Measurements from ENCODE around the gene SORL1.

The SORL1 gene

DNA sequence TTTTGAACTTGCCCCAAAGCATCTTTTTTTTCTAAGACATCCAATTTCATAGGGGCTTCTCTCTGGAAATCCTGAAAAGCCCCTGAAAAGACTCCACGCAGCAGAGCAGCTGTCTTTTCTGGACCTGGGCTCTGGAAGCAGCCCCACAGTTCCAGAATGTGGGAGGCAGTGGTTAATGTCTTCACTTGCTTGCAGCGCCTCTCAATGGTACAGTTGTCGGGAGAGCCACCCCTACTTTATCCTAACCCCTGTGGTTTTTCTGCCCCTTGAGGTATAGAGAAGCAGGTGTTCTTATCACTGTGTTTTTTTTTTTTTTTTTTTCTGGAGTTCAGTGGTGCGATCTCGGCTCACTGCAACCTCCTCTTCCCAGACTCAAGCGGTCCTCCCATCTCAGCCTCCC lies 84.0 kb downstream of the SORL1 start:
- WGBS (ENCODE audit: insufficient coverage, insufficient read length): no CpG with 5 or more reads among the region's 6 CpGs
- H3K4me1 ChIP-seq (ENCODE audit: control insufficient read depth, insufficient read depth, low read length): no peaks in the 10 kb centered on the region

DNA sequence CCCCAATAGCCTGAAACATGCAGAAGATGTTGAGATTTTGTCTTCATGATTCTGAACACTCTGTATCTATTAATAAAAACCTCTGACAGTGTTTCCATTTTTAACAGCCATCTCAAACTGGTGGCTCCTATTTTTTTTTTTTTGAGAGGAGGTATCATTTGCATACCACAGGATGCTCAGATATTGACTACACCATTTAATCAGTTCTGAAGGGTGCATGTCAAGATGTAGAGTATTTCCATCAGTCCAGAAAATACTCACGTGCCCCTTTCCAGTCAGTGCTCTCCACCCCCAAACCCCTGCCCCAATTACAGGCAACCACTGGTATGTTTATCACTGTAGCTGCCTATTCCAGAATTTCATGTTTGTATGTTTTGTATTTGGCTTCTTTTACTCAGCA lies 85.9 kb downstream of the SORL1 start:
- H3K4me3 ChIP-seq (ENCODE audit: low read length): no peak overlapping the region
- no peak overlapping the region for H3K27ac ChIP-seq (ENCODE audit: low read length)
- WGBS (ENCODE audit: insufficient coverage, insufficient read length): no CpG with 5 or more reads among the region's 1 CpG
- no peaks in the 10 kb centered on the region for H3K36me3 ChIP-seq (ENCODE audit: control insufficient read depth, insufficient read depth, low read length)
- no peaks in the 10 kb centered on the region for H3K27me3 ChIP-seq (ENCODE audit: control insufficient read depth, insufficient read depth, low read length)
- H3K4me1 ChIP-seq (ENCODE audit: control insufficient read depth, insufficient read depth, low read length): no peaks in the 10 kb centered on the region
- H3K9me3 ChIP-seq (ENCODE audit: control insufficient read depth, insufficient read depth, low read length): no peaks in the 10 kb centered on the region
- no peak for DNase-seq (ENCODE audit: low read depth, low spot score)

More for the DNA sequence above, 84.0 kb downstream of the SORL1 start:
- Histone ChIP-seq H3K9me3 (ENCODE audit: control insufficient read depth, insufficient read depth, low read length) (no peaks in the 10 kb centered on the region), H3K4me3 (ENCODE audit: low read length) (no peak overlapping the region), H3K27me3 (ENCODE audit: control insufficient read depth, insufficient read depth, low read length) (no peaks in the 10 kb centered on the region), H3K36me3 (ENCODE audit: control insufficient read depth, insufficient read depth, low read length) (no peaks in the 10 kb centered on the region), H3K27ac (ENCODE audit: low read length) (no peak overlapping the region)
- DNase-seq (ENCODE audit: low read depth, low spot score): no peak

DNA sequence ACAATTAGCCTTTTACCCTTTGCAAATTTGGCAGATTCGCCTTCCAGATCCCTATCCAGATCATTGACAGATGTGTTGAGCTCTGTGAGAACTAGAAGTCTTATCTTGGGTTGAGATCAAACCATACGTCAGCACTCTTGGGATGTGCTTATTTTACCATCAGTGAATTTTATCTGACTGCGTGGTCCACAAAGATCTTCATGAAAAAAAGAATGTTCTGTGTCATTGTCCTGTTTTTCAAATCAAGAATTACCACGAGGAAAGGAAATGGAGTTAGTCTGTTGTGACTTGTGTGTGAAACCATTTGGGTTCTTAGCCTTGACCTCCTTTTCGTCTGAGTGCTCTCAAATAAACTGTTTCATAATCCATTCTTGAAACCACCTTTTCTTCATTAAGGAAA lies 86.9 kb downstream of the SORL1 start:
- H3K4me3 ChIP-seq (ENCODE audit: low read length): no peak overlapping the region
- no peaks in the 10 kb centered on the region for H3K9me3 ChIP-seq (ENCODE audit: control insufficient read depth, insufficient read depth, low read length)
- DNase-seq (ENCODE audit: low read depth, low spot score): no peak
- no CpG with 5 or more reads among the region's 5 CpGs for WGBS (ENCODE audit: insufficient coverage, insufficient read length)
- H3K4me1 ChIP-seq (ENCODE audit: control insufficient read depth, insufficient read depth, low read length): no peaks in the 10 kb centered on the region
- H3K27ac ChIP-seq (ENCODE audit: low read length): no peak overlapping the region
- no peaks in the 10 kb centered on the region for H3K27me3 ChIP-seq (ENCODE audit: control insufficient read depth, insufficient read depth, low read length)
- H3K36me3 ChIP-seq (ENCODE audit: control insufficient read depth, insufficient read depth, low read length): no peaks in the 10 kb centered on the region

DNA sequence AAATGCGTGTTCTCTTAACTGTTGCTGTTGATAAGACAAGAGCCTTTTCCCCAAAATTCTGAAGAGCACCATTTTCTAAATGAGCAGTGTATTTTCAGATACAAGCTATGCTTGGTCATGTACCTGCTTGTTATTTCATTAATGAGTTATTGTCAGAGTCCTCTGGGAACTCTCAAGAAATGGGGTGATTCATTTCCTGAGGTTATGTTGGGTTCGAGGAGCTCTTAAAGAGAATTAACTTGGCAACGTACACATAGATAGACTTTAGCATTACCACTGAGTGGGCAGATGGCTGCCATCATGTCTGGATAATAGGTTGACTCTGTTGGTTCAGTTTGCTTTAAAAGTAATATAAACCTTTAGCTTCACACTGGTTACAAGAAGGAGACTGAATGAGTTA lies 88.5 kb downstream of the SORL1 start:
- Histone ChIP-seq H3K4me1 (ENCODE audit: control insufficient read depth, insufficient read depth, low read length) (no peaks in the 10 kb centered on the region), H3K27me3 (ENCODE audit: control insufficient read depth, insufficient read depth, low read length) (no peaks in the 10 kb centered on the region), H3K4me3 (ENCODE audit: low read length) (no peak overlapping the region), H3K36me3 (ENCODE audit: control insufficient read depth, insufficient read depth, low read length) (no peaks in the 10 kb centered on the region; the same call in 1 of the 2 replicates), H3K27ac (ENCODE audit: low read length) (no peak overlapping the region), H3K9me3 (ENCODE audit: control insufficient read depth, insufficient read depth, low read length) (no peaks in the 10 kb centered on the region)
- WGBS (ENCODE audit: insufficient coverage, insufficient read length): no CpG with 5 or more reads among the region's 3 CpGs
- no peak for DNase-seq (ENCODE audit: low read depth, low spot score)

DNA sequence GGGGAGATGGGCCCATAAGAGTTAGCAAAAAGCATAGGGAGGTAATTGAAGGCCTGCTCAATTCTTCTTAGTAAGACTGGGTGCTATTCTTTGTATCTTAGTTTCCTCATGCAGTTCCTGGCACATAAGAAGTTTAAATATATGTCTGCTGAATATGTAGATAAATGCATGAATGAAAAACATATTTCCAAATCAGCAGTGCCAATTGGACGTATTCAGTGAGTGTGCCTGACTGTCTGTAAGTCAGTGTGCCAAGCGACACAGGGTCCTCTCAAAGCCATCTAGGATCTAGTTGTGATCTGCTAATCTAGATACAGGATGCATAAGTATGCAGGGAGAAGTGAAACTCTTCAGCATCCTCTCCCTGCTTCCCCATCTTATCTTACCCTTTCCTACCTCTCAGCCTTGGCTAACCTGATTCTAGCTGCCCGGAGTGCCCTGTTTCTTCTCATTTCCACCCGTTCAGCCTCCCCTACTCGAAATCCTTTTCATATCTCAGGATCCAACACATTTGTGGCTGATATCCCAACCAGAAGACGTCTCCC lies 91.8 kb downstream of the SORL1 start:
- no peaks in the 10 kb centered on the region for H3K9me3 ChIP-seq (ENCODE audit: control insufficient read depth, insufficient read depth, low read length)
- no peaks in the 10 kb centered on the region; the same call in 1 of the 2 replicates for H3K36me3 ChIP-seq (ENCODE audit: control insufficient read depth, insufficient read depth, low read length)
- no CpG with 5 or more reads among the region's 6 CpGs for WGBS (ENCODE audit: insufficient coverage, insufficient read length)
- no peaks in the 10 kb centered on the region for H3K27me3 ChIP-seq (ENCODE audit: control insufficient read depth, insufficient read depth, low read length)
- no peaks in the 10 kb centered on the region for H3K4me1 ChIP-seq (ENCODE audit: control insufficient read depth, insufficient read depth, low read length)
- no peak overlapping the region for H3K4me3 ChIP-seq (ENCODE audit: low read length)
- DNase-seq (ENCODE audit: low read depth, low spot score): no peak
- H3K27ac ChIP-seq (ENCODE audit: low read length): no peak overlapping the region

DNA sequence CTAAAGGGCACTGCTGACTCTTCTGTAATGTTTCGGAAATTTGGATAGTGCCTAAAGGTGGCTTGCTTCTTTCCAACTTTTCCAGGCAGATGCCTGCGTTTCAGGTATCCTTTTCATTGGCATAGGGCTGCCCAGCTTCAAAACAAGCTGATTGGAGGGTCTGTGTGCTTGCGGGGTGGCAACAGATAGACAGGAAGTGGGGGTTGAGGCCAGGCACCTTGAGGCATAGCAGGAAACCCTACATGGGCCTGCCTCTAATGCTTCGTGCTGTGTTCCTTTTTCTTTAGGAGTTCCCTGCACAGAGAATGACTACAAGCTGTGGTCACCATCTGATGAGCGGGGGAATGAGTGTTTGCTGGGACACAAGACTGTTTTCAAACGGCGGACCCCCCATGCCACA lies 92.8 kb downstream of the SORL1 start:
- no peaks in the 10 kb centered on the region for H3K9me3 ChIP-seq (ENCODE audit: control insufficient read depth, insufficient read depth, low read length)
- no peaks in the 10 kb centered on the region for H3K4me1 ChIP-seq (ENCODE audit: control insufficient read depth, insufficient read depth, low read length)
- WGBS (ENCODE audit: insufficient coverage, insufficient read length): no CpG with 5 or more reads among the region's 7 CpGs
- H3K27ac ChIP-seq (ENCODE audit: low read length): no peak overlapping the region
- no peaks in the 10 kb centered on the region for H3K27me3 ChIP-seq (ENCODE audit: control insufficient read depth, insufficient read depth, low read length)
- no peak overlapping the region for H3K4me3 ChIP-seq (ENCODE audit: low read length)
- DNase-seq (ENCODE audit: low read depth, low spot score): no peak
- no peaks in the 10 kb centered on the region; the same call in 1 of the 2 replicates for H3K36me3 ChIP-seq (ENCODE audit: control insufficient read depth, insufficient read depth, low read length)

DNA sequence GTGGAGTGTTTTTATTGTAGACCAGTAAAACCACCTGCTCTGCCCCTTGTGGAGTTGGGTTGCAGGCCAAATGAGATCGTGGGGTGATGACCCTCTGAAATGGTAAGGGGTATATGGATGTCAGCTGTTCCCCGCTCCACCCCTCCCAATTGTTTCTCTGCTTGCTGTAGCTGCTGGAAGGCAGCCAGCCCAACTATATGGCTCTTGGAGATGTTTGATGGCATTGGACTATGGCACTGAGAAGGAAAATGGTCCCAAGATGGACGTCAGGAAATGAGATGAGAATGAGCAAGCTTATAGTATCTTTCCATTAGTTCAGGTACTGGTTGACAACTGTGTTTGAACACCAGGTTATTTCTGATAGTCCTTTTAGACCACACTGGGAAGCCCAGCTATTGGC lies 95.5 kb downstream of the SORL1 start:
- no peak for DNase-seq (ENCODE audit: low read depth, low spot score)
- H3K9me3 ChIP-seq (ENCODE audit: control insufficient read depth, insufficient read depth, low read length): no peaks in the 10 kb centered on the region
- H3K4me3 ChIP-seq (ENCODE audit: low read length): no peak overlapping the region
- H3K36me3 ChIP-seq (ENCODE audit: control insufficient read depth, insufficient read depth, low read length): no peaks in the 10 kb centered on the region; the same call in 1 of the 2 replicates
- H3K27ac ChIP-seq (ENCODE audit: low read length): no peak overlapping the region
- H3K4me1 ChIP-seq (ENCODE audit: control insufficient read depth, insufficient read depth, low read length): no peaks in the 10 kb centered on the region
- WGBS (ENCODE audit: insufficient coverage, insufficient read length): no CpG with 5 or more reads among the region's 3 CpGs
- no peaks in the 10 kb centered on the region for H3K27me3 ChIP-seq (ENCODE audit: control insufficient read depth, insufficient read depth, low read length)

DNA sequence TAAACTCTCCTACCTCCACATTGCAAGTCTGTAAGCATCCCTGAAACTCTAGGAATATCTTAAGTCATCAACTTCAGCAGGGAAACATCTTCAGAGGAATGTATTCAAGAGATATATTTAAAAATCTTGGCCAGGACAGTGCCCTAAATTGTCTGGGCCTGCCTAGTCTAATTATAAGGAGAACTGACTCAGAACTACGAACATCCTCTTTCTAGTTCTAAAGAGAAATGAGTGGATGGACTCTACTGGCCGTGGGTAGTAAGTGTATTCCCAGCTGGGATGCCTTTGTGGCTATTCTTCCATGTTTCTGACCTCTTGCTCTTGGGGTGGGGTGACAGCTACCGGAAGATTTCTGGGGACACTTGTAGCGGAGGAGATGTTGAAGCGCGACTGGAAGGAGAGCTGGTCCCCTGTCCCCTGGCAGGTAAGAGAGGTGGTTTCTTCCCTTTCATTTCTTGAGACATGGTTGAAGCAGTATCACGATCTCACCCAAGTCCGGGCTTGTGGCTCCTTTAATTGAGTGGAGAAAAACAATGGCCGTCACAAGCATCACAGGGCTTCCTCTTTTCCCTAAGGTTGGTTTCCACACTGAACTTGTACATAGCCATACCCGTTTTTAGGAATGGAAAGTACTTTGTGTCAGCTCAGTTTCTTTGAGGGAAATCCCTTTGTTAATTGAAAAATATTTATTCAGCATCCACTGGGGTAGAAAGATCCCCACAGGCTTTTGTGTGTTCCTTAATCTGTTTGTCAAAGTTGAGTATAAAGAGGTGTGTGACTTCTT lies 98.3 kb downstream of the SORL1 start:
- DNase-seq (ENCODE audit: low read depth, low spot score): no peak
- Histone ChIP-seq H3K9me3 (ENCODE audit: control insufficient read depth, insufficient read depth, low read length) (no peaks in the 10 kb centered on the region), H3K4me1 (ENCODE audit: control insufficient read depth, insufficient read depth, low read length) (no peaks in the 10 kb centered on the region), H3K27me3 (ENCODE audit: control insufficient read depth, insufficient read depth, low read length) (no peaks in the 10 kb centered on the region), H3K27ac (ENCODE audit: low read length) (no peak overlapping the region), H3K36me3 (ENCODE audit: control insufficient read depth, insufficient read depth, low read length) (peaks cover 2% of the 10 kb centered on the region; the same call in 1 of the 2 replicates), H3K4me3 (ENCODE audit: low read length) (no peak overlapping the region)
- WGBS (ENCODE audit: insufficient coverage, insufficient read length): no CpG with 5 or more reads among the region's 10 CpGs

DNA sequence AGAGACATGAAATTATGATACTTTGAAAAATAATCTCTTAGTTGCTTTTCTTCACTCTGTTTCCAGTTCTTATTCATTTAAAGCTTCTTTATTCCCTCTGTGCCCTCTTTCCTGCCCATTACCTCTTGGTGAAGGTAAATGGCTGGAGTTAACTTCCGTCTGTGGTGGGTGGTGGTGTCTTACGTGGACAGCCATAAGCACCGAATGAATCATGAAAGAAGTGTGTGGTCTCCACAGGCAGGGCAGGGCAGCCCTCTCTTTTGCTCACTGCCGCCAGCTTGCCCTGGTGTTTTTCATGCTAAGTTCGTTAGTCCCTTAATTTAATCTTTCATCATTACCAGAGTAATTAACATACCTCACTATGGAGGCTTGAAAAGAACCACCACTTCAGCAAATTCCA lies 99.3 kb downstream of the SORL1 start:
- Histone ChIP-seq H3K4me1 (ENCODE audit: control insufficient read depth, insufficient read depth, low read length) (no peaks in the 10 kb centered on the region), H3K9me3 (ENCODE audit: control insufficient read depth, insufficient read depth, low read length) (no peaks in the 10 kb centered on the region), H3K27ac (ENCODE audit: low read length) (no peak overlapping the region), H3K4me3 (ENCODE audit: low read length) (no peak overlapping the region), H3K27me3 (ENCODE audit: control insufficient read depth, insufficient read depth, low read length) (no peaks in the 10 kb centered on the region), H3K36me3 (ENCODE audit: control insufficient read depth, insufficient read depth, low read length) (peaks cover 2% of the 10 kb centered on the region; the same call in 1 of the 2 replicates)
- no CpG with 5 or more reads among the region's 5 CpGs for WGBS (ENCODE audit: insufficient coverage, insufficient read length)
- DNase-seq (ENCODE audit: low read depth, low spot score): no peak

DNA sequence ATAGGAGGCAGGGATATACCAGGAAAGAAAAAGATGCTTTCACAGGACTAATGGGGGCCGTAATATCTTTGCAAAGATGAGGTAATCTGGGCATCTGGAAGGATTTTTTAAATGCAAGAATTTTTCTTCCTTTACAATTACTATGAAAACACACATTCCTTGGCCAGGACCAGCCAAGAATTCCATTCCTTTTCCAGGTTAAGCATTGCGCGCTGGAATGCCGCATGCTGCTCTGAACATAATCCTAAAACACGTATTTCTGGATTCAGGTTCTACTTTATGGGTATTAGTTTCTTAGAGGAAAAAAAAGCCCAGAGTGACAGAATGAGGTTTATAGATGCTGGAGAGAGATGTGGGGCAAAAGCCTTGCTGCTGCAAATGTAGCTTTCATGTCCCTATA lies 100.0 kb downstream of the SORL1 start:
- no peaks in the 10 kb centered on the region for H3K9me3 ChIP-seq (ENCODE audit: control insufficient read depth, insufficient read depth, low read length)
- WGBS (ENCODE audit: insufficient coverage, insufficient read length): no CpG with 5 or more reads among the region's 5 CpGs
- peaks cover 2% of the 10 kb centered on the region; the same call in 1 of the 2 replicates for H3K36me3 ChIP-seq (ENCODE audit: control insufficient read depth, insufficient read depth, low read length)
- no peak for DNase-seq (ENCODE audit: low read depth, low spot score)
- H3K4me1 ChIP-seq (ENCODE audit: control insufficient read depth, insufficient read depth, low read length): no peaks in the 10 kb centered on the region
- no peak overlapping the region for H3K4me3 ChIP-seq (ENCODE audit: low read length)
- no peak overlapping the region for H3K27ac ChIP-seq (ENCODE audit: low read length)
- no peaks in the 10 kb centered on the region for H3K27me3 ChIP-seq (ENCODE audit: control insufficient read depth, insufficient read depth, low read length)

DNA sequence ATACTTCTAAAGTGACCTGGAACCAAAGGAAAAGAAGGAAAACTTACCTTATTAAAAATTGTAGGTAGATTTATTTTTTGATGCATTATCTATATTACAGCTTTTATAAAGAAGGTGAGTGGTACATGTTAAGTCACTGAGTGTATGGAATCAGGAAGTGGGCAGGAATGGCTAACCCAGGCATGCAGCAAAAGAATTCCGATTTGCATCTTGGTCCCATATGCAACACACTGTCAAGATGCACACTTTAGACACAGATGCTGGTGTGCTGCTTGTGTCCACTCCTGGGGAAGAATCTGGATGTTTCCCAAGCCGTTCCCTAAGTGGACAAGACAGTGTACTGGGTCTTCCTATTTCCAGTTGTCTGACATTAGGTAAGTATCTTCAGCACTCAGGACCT lies 100.5 kb downstream of the SORL1 start:
- no peaks in the 10 kb centered on the region for H3K4me1 ChIP-seq (ENCODE audit: control insufficient read depth, insufficient read depth, low read length)
- H3K27ac ChIP-seq (ENCODE audit: low read length): no peak overlapping the region
- no peak overlapping the region for H3K4me3 ChIP-seq (ENCODE audit: low read length)
- H3K27me3 ChIP-seq (ENCODE audit: control insufficient read depth, insufficient read depth, low read length): no peaks in the 10 kb centered on the region
- no peak for DNase-seq (ENCODE audit: low read depth, low spot score)
- peaks cover 2% of the 10 kb centered on the region; the same call in 1 of the 2 replicates for H3K36me3 ChIP-seq (ENCODE audit: control insufficient read depth, insufficient read depth, low read length)
- no peaks in the 10 kb centered on the region for H3K9me3 ChIP-seq (ENCODE audit: control insufficient read depth, insufficient read depth, low read length)
- WGBS (ENCODE audit: insufficient coverage, insufficient read length): no CpG with 5 or more reads among the region's 2 CpGs

Data from iPS DF 6.9 (cell line).